Neuron (in vitro differentiated cells): Measurements from ENCODE around the gene FTO.
"Not testable (repeated sequence)": the region's sequence is repeated elsewhere in the genome, so short reads cannot be mapped to it uniquely, and the experiment has no call there.

Experiments
- H2AFZ ChIP-seq: one replicate; pipeline ENCODE4 v1.6.1; 2013; ENCODE audit warnings: low read depth, mild to moderate bottlenecking, inconsistent platforms, low read length, moderate library complexity
- H3K27me3 ChIP-seq: one replicate; pipeline ENCODE4 v1.6.1; 2013; ENCODE audit warnings: low read length; ENCODE audit not compliant: insufficient read depth
- H3K36me3 ChIP-seq: one replicate; pipeline ENCODE4 v1.6.1; 2013; ENCODE audit warnings: low read length; ENCODE audit not compliant: insufficient read depth
- H3K4me1 ChIP-seq: one replicate; pipeline ENCODE4 v1.6.1; 2013; ENCODE audit warnings: low read length; ENCODE audit not compliant: insufficient read depth
- H3K4me3 ChIP-seq: 2 replicates; pipeline ENCODE4 v1.5.1; 2013; ENCODE audit warnings: mild to moderate bottlenecking, low read length, moderate library complexity
- H3K9me3 ChIP-seq: one replicate; pipeline ENCODE4 v1.6.1; 2013; ENCODE audit warnings: low read length

FTO gene

DNA sequence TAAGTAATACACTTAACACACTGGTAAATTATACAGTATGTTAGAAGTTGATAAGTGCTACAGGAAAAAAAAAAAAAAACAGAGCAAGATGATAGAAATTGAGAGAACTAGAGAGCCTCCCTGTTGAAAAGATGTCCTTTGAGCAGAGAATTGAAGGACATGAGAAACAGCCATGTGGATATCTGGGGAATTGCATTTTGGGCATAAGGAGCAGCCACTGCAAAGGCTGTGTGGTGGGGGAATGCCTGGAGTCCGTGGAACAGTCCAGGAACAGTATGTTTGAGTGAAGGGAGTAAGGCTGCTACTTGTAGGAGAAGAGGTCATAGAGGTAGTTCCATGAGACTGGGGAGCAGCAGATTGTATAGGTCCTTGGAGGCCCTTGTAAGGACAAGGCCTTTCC is 178.4 kb downstream of the FTO start:
- no peaks in the 10 kb centered on the region for H3K4me1 ChIP-seq
- no peak overlapping the region for H2AFZ ChIP-seq
- H3K27me3 ChIP-seq = no peaks in the 10 kb centered on the region
- H3K36me3 ChIP-seq = peaks cover 12% of the 10 kb centered on the region
- H3K9me3 ChIP-seq = no peaks in the 10 kb centered on the region
- H3K4me3 ChIP-seq = no peak overlapping the region

DNA sequence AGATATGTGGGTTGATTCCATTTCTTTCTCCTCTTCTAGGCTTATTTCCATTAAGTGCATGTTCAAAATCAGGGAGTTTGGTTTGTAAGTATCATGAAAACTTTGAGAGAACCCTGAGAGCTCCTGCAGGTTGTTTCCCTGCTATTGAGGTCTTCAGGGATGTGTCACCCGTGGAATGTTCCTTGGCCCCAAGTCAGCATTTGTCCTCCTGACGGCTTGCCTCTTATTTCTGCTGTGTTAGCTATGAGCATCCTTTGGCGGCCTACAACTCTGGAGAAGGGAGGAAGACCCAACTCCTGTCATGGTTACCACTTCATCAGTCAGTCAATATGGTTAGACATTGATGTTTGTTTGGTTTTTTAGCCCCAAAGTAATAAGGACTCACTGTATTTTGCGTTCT is 180.8 kb downstream of the FTO start:
- H3K4me3 ChIP-seq = no peak overlapping the region
- H3K9me3 ChIP-seq = no peaks in the 10 kb centered on the region
- H3K4me1 ChIP-seq = no peaks in the 10 kb centered on the region
- H3K27me3 ChIP-seq = no peaks in the 10 kb centered on the region
- H2AFZ ChIP-seq = no peak overlapping the region
- peaks cover 18% of the 10 kb centered on the region for H3K36me3 ChIP-seq

DNA sequence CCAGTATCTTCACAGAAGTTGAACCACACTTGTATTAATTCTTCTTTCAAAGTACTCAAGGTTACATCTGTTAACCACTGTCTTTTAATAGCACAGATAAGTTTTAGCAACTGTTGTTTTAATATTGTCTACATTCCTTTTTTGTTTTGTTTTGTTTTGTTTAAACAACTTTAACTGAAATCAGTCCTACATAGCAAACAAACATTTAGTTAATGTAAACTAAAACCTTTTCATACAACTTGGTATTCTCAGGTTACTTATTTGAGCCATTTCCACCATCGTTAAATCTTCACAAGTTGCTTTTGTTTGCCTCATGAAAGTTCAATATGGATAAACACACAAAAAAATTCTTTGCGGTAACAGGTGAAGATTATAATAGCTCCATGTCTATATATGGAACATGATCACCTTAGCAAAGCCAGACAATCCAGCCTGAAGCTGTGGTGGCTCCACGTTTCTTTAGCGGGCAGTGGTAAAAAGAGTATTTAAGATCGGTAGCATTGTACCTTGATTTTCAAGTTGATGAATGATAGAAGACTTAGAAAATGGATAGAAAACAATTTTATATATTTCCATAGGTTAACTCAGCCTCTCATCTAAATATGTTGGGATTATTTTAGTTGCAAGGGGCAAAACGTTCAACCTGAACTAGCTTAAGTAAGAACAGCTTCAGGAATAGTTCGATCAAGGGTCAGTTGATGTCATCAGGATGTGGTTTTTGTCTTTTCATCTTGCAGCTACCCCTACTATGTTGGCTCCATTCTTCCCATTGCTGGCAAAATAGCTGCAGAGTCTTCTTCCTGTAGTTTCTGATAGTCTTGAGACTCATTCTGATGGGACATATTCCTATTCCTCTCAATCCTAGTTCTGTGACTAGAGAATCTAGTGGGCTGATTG is 182.8 kb downstream of the FTO start:
- no peaks in the 10 kb centered on the region for H3K9me3 ChIP-seq
- no peak overlapping the region for H3K4me3 ChIP-seq
- peaks cover 6% of the 10 kb centered on the region for H3K36me3 ChIP-seq

DNA sequence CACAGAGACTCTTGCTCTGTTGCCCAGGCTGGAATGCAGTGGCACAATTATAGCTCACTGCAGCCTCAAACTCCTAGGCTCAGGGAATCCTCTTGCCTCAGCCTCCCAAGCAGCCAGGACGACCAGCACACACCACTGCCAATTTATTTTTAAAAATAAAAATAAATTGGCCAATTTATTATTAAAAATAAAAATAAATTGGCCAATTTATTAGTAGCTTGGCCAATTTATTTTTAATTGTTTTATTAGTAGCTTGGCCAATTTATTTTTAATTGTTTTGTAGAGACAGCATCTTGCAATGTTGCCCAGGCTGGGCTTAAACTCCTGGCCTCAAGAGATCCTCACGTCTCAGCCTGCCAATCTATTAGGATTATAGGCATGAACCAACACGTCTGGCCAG is 184.3 kb downstream of the FTO start:
- Histone ChIP-seq H3K9me3 (no peaks in the 10 kb centered on the region), H3K4me1 (peaks cover 9% of the 10 kb centered on the region), H3K4me3 (no peak overlapping the region), H3K27me3 (no peaks in the 10 kb centered on the region), H3K36me3 (peaks cover 6% of the 10 kb centered on the region), H2AFZ (no peak overlapping the region)

More for the DNA sequence above, 182.8 kb downstream of the FTO start:
- Histone ChIP-seq H3K27me3 (no peaks in the 10 kb centered on the region), H2AFZ (no peak overlapping the region), H3K4me1 (no peaks in the 10 kb centered on the region)

DNA sequence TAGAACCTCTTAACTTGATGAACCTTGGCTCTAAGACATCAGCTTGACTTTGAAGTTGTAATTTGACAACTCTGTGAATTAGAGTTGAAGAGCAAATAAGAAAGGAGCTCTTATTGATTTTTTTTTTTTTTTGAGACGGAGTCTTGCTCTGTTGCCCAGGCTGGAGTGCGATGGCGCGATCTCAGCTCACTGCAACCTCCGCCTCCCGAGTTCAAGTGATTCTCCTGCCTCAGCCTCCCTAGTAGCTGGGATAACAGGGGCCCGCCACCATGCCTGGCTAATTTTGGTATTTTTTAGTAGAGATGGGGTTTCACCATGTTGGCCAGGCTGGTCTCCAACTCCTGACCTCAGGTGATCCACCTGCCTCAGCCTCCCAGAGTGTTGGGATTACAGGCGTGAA is 186.9 kb downstream of the FTO start:
- not testable (repeated sequence) for H3K9me3 ChIP-seq, H3K27me3 ChIP-seq, H2AFZ ChIP-seq, H3K4me3 ChIP-seq, H3K36me3 ChIP-seq
- peaks cover 17% of the 10 kb centered on the region for H3K4me1 ChIP-seq

DNA sequence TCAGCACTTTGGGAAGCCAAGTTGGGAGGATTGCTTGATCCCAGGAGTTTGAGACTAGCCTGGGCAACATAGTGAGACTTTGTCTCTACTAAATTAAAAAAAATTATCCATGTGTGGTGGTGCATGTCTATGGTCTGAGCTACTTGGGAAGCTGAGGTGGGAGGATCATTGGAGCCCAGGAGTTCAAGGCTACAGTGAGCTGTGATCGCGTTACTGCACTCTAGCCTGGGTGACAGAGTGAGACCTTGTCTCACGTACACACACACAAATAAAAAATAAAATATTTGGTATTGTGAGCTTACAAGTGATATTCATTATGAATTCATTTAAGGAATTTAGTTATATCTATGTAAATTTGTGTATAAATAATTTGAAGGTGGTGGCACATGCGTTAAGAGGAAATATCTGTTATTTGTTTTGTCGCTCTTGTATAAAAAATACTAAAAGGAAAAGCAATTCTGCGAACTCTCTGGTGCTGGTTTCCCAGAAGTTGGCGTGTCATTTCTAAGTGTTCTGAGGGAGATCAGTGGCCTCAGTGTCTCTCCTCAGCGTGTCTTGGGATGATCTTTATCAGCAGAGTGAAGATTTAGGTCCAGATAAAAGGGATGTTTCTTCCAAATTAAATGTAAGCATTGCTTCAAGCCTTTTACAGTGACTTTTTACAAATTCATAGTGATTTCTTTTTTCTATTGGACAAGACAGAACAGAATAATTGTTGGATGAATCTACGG is 187.6 kb downstream of the FTO start:
- Histone ChIP-seq H3K9me3 (no peaks in the 10 kb centered on the region), H3K4me1 (peaks cover 19% of the 10 kb centered on the region), H2AFZ (no peak overlapping the region), H3K36me3 (peaks cover 6% of the 10 kb centered on the region), H3K4me3 (no peak overlapping the region), H3K27me3 (no peaks in the 10 kb centered on the region)

DNA sequence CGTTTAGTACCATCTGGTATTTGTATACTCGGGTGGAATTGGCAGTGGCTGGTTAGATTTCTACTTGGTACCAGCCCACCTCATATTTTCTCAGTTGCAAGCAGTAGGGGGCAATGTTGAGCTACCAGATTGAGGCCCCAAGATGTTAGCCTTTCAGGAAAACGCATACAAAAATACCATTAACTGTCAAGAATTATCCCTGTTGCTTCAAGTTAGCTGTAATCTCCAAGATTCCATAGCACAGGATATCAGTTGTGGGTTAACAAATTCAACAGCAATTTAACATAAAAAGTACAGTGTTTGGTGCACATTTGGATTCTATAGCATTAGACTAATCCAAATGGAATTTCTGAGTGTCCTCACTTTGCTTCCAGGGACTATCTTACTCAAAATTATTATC is 188.2 kb downstream of the FTO start:
- H3K4me3 ChIP-seq = no peak overlapping the region
- H3K4me1 ChIP-seq = peaks cover 19% of the 10 kb centered on the region
- no peaks in the 10 kb centered on the region for H3K9me3 ChIP-seq
- H2AFZ ChIP-seq = no peak overlapping the region
- no peaks in the 10 kb centered on the region for H3K27me3 ChIP-seq
- peaks cover 6% of the 10 kb centered on the region for H3K36me3 ChIP-seq

DNA sequence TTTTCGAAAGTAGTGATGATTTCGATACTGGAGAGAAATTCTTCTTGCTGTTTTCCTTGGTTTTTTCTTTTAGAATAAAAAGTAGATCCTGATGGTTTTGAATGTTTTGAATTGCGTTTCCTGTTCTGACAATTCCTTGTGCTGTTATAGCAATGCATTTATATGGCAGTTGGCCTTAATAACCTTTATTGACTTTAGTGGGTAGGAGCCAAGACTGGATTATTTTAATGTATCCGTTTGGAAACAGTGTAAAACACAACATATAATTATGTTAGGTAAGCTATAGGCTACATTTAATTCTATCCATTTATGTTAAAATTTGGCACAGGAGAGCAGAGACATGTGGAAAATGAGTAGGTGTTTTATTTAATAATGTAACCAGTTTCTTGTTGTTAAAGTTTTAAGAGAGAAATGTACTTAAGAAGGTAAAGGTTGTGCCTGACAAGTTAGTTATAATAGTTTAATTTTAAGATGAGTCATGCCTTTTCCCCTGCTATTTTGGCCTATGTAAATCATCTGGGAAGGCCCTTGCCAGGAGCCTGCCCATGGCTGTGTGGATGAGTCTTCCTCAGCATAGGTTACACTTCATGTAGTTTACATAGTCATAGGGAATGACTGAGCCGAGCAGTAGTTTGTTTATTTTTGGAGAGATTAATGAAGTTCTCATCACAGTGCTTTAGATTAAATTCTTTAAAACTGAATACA is 189.9 kb downstream of the FTO start:
- no peaks in the 10 kb centered on the region for H3K27me3 ChIP-seq
- no peak overlapping the region for H2AFZ ChIP-seq
- no peak overlapping the region for H3K4me3 ChIP-seq
- H3K36me3 ChIP-seq = peaks cover 6% of the 10 kb centered on the region
- H3K4me1 ChIP-seq = peaks cover 19% of the 10 kb centered on the region
- H3K9me3 ChIP-seq = no peaks in the 10 kb centered on the region

DNA sequence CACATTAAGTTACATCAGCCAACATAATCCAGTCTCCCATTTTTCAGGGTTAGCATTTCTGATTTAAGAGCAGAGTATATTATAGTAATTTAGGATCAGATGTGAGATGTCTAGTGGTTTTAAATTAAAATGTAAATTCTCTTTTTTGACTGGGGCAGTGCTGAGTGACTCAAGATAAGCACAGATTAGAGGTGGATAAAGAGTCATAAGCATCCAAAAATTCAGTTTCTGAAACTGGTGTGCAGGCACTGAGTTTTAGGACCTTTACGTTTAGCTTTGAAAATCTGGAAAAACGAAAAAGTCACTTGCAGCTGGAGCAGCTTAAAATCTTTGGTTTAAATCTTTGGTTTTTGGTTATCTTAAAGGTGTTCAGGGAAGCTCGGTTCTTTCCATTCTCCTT is 190.7 kb downstream of the FTO start:
- Histone ChIP-seq H3K4me1 (peaks cover 19% of the 10 kb centered on the region), H3K27me3 (no peaks in the 10 kb centered on the region), H3K4me3 (no peak overlapping the region)

DNA sequence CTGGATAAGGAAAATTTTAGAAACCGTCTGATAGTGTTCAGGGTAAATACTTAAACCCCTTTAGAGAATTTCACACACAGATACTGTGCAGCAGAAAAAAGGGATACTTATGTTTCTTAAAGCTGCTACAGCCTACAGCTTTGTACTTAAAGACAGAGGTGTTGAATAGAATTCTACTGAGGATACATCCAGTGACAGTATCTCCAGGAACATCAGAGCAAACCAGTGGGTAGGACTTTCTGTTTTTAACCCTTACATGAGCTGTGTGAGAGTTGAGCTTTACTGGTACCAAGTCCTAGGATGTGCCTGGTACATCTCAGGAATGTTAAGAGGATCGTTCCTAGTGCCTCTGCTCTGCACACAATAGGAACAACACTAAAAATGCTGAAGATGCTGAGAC is 191.5 kb downstream of the FTO start:
- no peaks in the 10 kb centered on the region for H3K27me3 ChIP-seq
- H3K9me3 ChIP-seq = no peaks in the 10 kb centered on the region
- no peaks in the 10 kb centered on the region for H3K36me3 ChIP-seq
- no peak overlapping the region for H2AFZ ChIP-seq
- peaks cover 19% of the 10 kb centered on the region for H3K4me1 ChIP-seq
- H3K4me3 ChIP-seq = no peak overlapping the region

More for the DNA sequence above, 190.7 kb downstream of the FTO start:
- H3K36me3 ChIP-seq = peaks cover under 1% of the 10 kb centered on the region
- H3K9me3 ChIP-seq = no peaks in the 10 kb centered on the region
- H2AFZ ChIP-seq = no peak overlapping the region

DNA sequence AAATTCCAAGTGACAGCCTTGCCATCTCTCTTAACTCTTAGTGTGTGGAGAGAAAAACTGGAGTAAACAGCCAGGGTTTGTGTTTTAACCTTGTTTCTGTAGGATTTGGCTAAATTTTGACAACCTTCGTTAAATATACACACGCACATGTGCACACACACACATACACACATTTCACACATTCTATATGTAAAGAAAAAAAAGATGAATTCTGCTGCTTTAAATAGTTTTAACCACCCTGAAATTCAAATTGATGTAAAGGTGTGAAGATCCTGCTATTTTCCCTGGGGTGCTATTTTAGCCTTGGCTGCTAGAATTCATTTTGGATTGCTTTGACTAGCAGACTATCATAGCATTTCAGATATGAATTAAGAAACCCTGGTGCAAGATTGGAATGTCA is 191.9 kb downstream of the FTO start:
- Histone ChIP-seq H3K36me3 (no peaks in the 10 kb centered on the region), H3K4me3 (no peak overlapping the region), H3K9me3 (no peaks in the 10 kb centered on the region), H2AFZ (no peak overlapping the region), H3K4me1 (peaks cover 19% of the 10 kb centered on the region), H3K27me3 (no peaks in the 10 kb centered on the region)

DNA sequence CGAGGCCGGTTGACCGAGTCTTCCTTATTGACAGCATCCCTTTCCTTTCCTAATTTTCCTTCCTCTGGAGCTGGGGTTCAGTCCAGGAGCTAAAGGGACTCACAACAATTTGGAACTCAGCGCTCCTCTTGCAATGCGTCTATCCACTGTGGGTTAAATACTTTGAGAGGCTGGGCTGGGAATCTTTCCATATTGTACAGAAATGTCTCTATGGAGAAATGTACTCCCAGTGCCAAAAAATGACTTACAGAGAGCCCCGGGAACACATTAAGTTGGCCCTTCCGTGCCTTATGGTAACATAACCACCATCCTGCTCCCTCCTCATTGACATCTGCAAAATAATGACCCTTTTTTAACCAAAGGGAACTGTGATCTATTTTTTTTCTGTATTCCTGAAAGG is 192.8 kb downstream of the FTO start:
- H2AFZ ChIP-seq = no peak overlapping the region
- no peaks in the 10 kb centered on the region for H3K9me3 ChIP-seq
- no peaks in the 10 kb centered on the region for H3K27me3 ChIP-seq
- peaks cover 19% of the 10 kb centered on the region for H3K4me1 ChIP-seq
- no peaks in the 10 kb centered on the region for H3K36me3 ChIP-seq
- no peak overlapping the region for H3K4me3 ChIP-seq

DNA sequence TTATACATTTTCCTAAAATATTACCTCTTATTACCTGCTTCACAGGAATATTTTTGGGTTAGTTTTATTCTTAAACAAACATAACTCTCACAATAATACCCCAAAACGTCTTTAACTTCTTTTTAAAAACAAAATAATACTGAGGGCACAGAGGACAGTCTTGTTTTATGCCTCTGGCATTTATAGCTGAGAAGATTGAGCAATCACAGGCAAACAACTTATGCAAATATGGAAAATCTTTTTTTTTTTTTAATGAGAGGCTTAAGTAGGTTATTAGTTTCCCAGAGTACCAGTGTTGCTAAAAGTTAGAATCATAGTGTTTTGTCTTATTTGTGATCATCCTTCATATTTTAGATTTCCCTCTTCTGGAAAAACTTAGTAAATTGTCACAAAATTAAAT is 195.0 kb downstream of the FTO start:
- Histone ChIP-seq H3K4me1 (peaks cover 9% of the 10 kb centered on the region), H3K4me3 (no peak overlapping the region), H3K9me3 (no peaks in the 10 kb centered on the region), H3K27me3 (no peaks in the 10 kb centered on the region), H2AFZ (no peak overlapping the region), H3K36me3 (no peaks in the 10 kb centered on the region)
